ENCODE measurements around the gene RXFP2. TPM values are rescaled to one million over a fixed set of nuclear protein-coding genes. Genes with fewer than 3 reads are reported as not detected.

The RXFP2 gene
- polyA plus RNA-seq, result not detected in 3 replicates
- not detected for polyA plus RNA-seq (2011; ENCODE audit: low read depth)
- polyA plus RNA-seq (2011; cell fraction: cytosol; rRNA removed), result not detected in 2 replicates
- polyA plus RNA-seq (2011; cell fraction: nucleus; rRNA removed), result not detected in 2 replicates
- polyA plus RNA-seq (2012; ENCODE audit: low replicate concordance), result not detected in 2 replicates
- polyA minus RNA-seq, result not detected in 3 replicates
- not detected for polyA minus RNA-seq (2011; cell fraction: cytosol; rRNA and poly(A)+ RNA removed)
- not detected in 2 replicates for polyA minus RNA-seq (2011; cell fraction: nucleus; rRNA and poly(A)+ RNA removed)

GRCh38 chr13:31739226-31739625 lies at the start of gene RXFP2:
RXFP2 (plus strand) TSS chr13:31739526; CDS start chr13:31739613, 87 bp downstream.
- no peaks in the 10 kb centered on the region for H3K79me2 ChIP-seq (ENCODE audit: control insufficient read depth, insufficient read depth, low read length)
- no peaks in the 10 kb centered on the region for H3K9me3 ChIP-seq (ENCODE audit: control insufficient read depth, low read depth, low read length)
- H3K4me2 ChIP-seq (ENCODE audit: control insufficient read depth, extremely low read depth, insufficient read depth, low read depth, low read length), result no peak within 1 kb of the TSS
- no peak for TF ChIP-seq EZH2 (IDR thresholded peaks at IDR 0.05; ENCODE audit: low read length)
- TF ChIP-seq, protein P1, sequence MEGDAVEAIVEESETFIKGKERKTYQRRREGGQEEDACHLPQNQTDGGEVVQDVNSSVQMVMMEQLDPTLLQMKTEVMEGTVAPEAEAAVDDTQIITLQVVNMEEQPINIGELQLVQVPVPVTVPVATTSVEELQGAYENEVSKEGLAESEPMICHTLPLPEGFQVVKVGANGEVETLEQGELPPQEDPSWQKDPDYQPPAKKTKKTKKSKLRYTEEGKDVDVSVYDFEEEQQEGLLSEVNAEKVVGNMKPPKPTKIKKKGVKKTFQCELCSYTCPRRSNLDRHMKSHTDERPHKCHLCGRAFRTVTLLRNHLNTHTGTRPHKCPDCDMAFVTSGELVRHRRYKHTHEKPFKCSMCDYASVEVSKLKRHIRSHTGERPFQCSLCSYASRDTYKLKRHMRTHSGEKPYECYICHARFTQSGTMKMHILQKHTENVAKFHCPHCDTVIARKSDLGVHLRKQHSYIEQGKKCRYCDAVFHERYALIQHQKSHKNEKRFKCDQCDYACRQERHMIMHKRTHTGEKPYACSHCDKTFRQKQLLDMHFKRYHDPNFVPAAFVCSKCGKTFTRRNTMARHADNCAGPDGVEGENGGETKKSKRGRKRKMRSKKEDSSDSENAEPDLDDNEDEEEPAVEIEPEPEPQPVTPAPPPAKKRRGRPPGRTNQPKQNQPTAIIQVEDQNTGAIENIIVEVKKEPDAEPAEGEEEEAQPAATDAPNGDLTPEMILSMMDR (optimal IDR thresholded peaks at IDR 0.05 in 1 of 3, IDR thresholded peaks at IDR 0.05 in 1 of 3, conservative IDR thresholded peaks at IDR 0.05 in 1 of 3; ENCODE audit: extremely low read depth in 1 of 3, insufficient read depth in 2 of 3, low read length in 3 of 3), result no peak
- H3K4me1 ChIP-seq (ENCODE audit: control insufficient read depth, extremely low read depth, insufficient read depth, low read length), result no peaks in the 10 kb centered on the region
- no peaks in the 10 kb centered on the region for H3K36me3 ChIP-seq (ENCODE audit: control insufficient read depth in 2 of 2, extremely low read depth in 1 of 2, insufficient read depth in 2 of 2, low read length in 2 of 2)
- no peak for FAIRE-seq
- no peak within 1 kb of the TSS for H3K27ac ChIP-seq (ENCODE audit: control insufficient read depth, insufficient read depth, low read length)
- no peaks in the 10 kb centered on the region for H3K9me1 ChIP-seq (ENCODE audit: control insufficient read depth, extremely low read depth, insufficient read depth, low read length)
- H3K4me3 ChIP-seq (ENCODE audit: control insufficient read depth in 2 of 3, extremely low read depth in 1 of 3, insufficient read depth in 2 of 3, low read depth in 1 of 3, low read length in 3 of 3), result no peak within 1 kb of the TSS
- H3K9ac ChIP-seq (ENCODE audit: control insufficient read depth, extremely low read depth, insufficient read depth, low read length), result no peak within 1 kb of the TSS
- no peak for DNase-seq (ENCODE audit: low read depth, low spot score)
- H3K27me3 ChIP-seq (ENCODE audit: control insufficient read depth, extremely low read depth, insufficient read depth, low read length), result no peaks in the 10 kb centered on the region
- no peak within 1 kb of the TSS for H2AFZ ChIP-seq (ENCODE audit: control insufficient read depth, low read length)
- dilution Hi-C loops (cut with MboI; ENCODE audit: extremely low pct_ligation_motif_present, low sequenced_read_pairs), result no loop called here
- H4K20me1 ChIP-seq (ENCODE audit: control insufficient read depth, extremely low read depth, insufficient read depth, low read length), result no peaks in the 10 kb centered on the region

GRCh38 chr13:31697290-31697689 lies 42.0 kb upstream of the RXFP2 start:
- no peak overlapping the region for H3K4me3 ChIP-seq (ENCODE audit: control insufficient read depth in 2 of 3, extremely low read depth in 1 of 3, insufficient read depth in 2 of 3, low read depth in 1 of 3, low read length in 3 of 3)
- FAIRE-seq (no peak), DNase-seq (ENCODE audit: low read depth, low spot score) (no peak)
- H2AFZ ChIP-seq (ENCODE audit: control insufficient read depth, low read length), result no peak overlapping the region
- no peaks in the 10 kb centered on the region for H3K27me3 ChIP-seq (ENCODE audit: control insufficient read depth, extremely low read depth, insufficient read depth, low read length)
- dilution Hi-C loops (cut with MboI; ENCODE audit: extremely low pct_ligation_motif_present, low sequenced_read_pairs), result no loop called here
- no peak overlapping the region for H3K9ac ChIP-seq (ENCODE audit: control insufficient read depth, extremely low read depth, insufficient read depth, low read length)
- no peaks in the 10 kb centered on the region for H3K79me2 ChIP-seq (ENCODE audit: control insufficient read depth, insufficient read depth, low read length)
- H3K4me1 ChIP-seq (ENCODE audit: control insufficient read depth, extremely low read depth, insufficient read depth, low read length), result no peaks in the 10 kb centered on the region
- no peak overlapping the region for H3K27ac ChIP-seq (ENCODE audit: control insufficient read depth, insufficient read depth, low read length)
- no peaks in the 10 kb centered on the region for H3K9me1 ChIP-seq (ENCODE audit: control insufficient read depth, extremely low read depth, insufficient read depth, low read length)
- H3K36me3 ChIP-seq (ENCODE audit: control insufficient read depth in 2 of 2, extremely low read depth in 1 of 2, insufficient read depth in 2 of 2, low read length in 2 of 2), result no peaks in the 10 kb centered on the region
- H3K9me3 ChIP-seq (ENCODE audit: control insufficient read depth, low read depth, low read length), result no peaks in the 10 kb centered on the region
- no peak for TF ChIP-seq EZH2 (IDR thresholded peaks at IDR 0.05; ENCODE audit: low read length)
- TF ChIP-seq, protein P1 (optimal IDR thresholded peaks at IDR 0.05 in 1 of 3, IDR thresholded peaks at IDR 0.05 in 1 of 3, conservative IDR thresholded peaks at IDR 0.05 in 1 of 3; ENCODE audit: extremely low read depth in 1 of 3, insufficient read depth in 2 of 3, low read length in 3 of 3), result no peak
- H3K4me2 ChIP-seq (ENCODE audit: control insufficient read depth, extremely low read depth, insufficient read depth, low read depth, low read length), result no peak overlapping the region
- no peaks in the 10 kb centered on the region for H4K20me1 ChIP-seq (ENCODE audit: control insufficient read depth, extremely low read depth, insufficient read depth, low read length)

Measured in keratinocyte (primary cell).